K562 (cell line): Measurements from ENCODE around the gene CS. TPM values are rescaled to one million over a fixed set of nuclear protein-coding genes. Genes with fewer than 3 reads are reported as not detected.
A peak's percentile ranks its signal among the peaks of the same experiment; 100 is the strongest.

Experiments
- ATF1 ChIP-seq, 2 experiments: fragments of 450-650 bp in 1 of 2; IDR thresholded peaks; 2 replicates each; pipeline ENCODE4 v1.6.1; 2016; ENCODE audit warnings: missing compliant biosample characterization in 1 of 2, missing genetic modification characterization in 1 of 2
- ATF4 ChIP-seq: fragments of 450-650 bp; formaldehyde crosslinking; IDR thresholded peaks from 2 replicates; pipeline ENCODE4 v1.4.0; 2022; ENCODE audit warnings: mild to moderate bottlenecking, moderate library complexity
- CREM ChIP-seq: IDR thresholded peaks from 2 replicates; pipeline ENCODE4 v1.6.1; 2014; ENCODE audit warnings: antibody characterized with exemption, low read depth
- HNRNPLL ChIP-seq: fragments of 200-400 bp; formaldehyde crosslinking; IDR thresholded peaks from 2 replicates; pipeline ENCODE4 v1.6.1; 2017; ENCODE audit warnings: low read length, low read depth, mild to moderate bottlenecking; ENCODE audit not compliant: poor library complexity, severe bottlenecking
- HOXB6 ChIP-seq: fragments of 250-450 bp; sonication (Bioruptor Pico); IDR thresholded peaks from 2 replicates; pipeline ENCODE4 v1.5.1; 2022; ENCODE audit warnings: mild to moderate bottlenecking, borderline replicate concordance
- MAFF ChIP-seq: IDR thresholded peaks from 2 replicates; pipeline ENCODE4 v1.6.1; 2012; ENCODE audit warnings: low read length, improper control_type of control experiment
- MAZ ChIP-seq, 2 experiments: fragments of 450-650 bp in 1 of 2; sonication (generic) in 1 of 2; formaldehyde crosslinking; IDR thresholded peaks in 1 of 2; conservative IDR thresholded peaks in 1 of 2; 2 replicates each; pipeline versions ENCODE4 v1.4.0 to v1.5.0; 2020; ENCODE audit warnings: mild to moderate bottlenecking in 1 of 2, missing genetic modification reagents in 1 of 2
- MCM5 ChIP-seq: fragments of 450-650 bp; IDR thresholded peaks from 2 replicates; pipeline ENCODE4 v1.6.1; 2016; ENCODE audit warnings: low read depth
- MYBL2 ChIP-seq, 2 experiments: fragments of 450-650 bp in 1 of 2; sonication (generic) in 1 of 2; formaldehyde crosslinking in 1 of 2; IDR thresholded peaks; 2 replicates each; pipeline versions ENCODE4 v1.6.1 to v1.8.1; 2017 to 2022; ENCODE audit warnings: borderline replicate concordance in 1 of 2, inconsistent platforms in 1 of 2, low read depth in 1 of 2, mild to moderate bottlenecking in 1 of 2, missing genetic modification reagents in 1 of 2, moderate library complexity in 1 of 2
- POLR2A ChIP-seq: fragments of 450-650 bp; conservative IDR thresholded peaks from 2 replicates; pipeline ENCODE4 v1.6.1; 2016
- SRF ChIP-seq, 2 experiments: fragments of 250-450, 450-650 bp in 1 of 2; sonication (Bioruptor Pico) in 1 of 2; sonication (generic) in 1 of 2; formaldehyde crosslinking; IDR thresholded peaks; 2 replicates each; pipeline versions ENCODE4 v1.5.0 to v1.5.1; 2020 to 2022; ENCODE audit warnings: mild to moderate bottlenecking in 1 of 2, missing genetic modification reagents in 1 of 2
- ZNF318 ChIP-seq, 2 experiments: fragments of 450-650 bp; IDR thresholded peaks; 2 replicates each; pipeline ENCODE4 v1.6.1; 2016; ENCODE audit warnings: mild to moderate bottlenecking in 2 of 2, borderline replicate concordance in 1 of 2, low read depth in 1 of 2, moderate library complexity in 1 of 2
- polyA plus RNA-seq, 8 experiments: library from polyadenylated mRNA; depleted of rRNA in 4 of 8; stranded (reverse) in 5 of 8; unstranded in 3 of 8; fragments of >200 nt; fragmentation: Nextera tagmentation in 2 of 8; fragmentation: Illumina TruSeq in 1 of 8; extraction: Ambion mirVana in 2 of 8; extraction: Trizol in 1 of 8; gene quantifications; 2 replicates each; pipeline versions ENCODE4 v1.2.1 to v1.2.3, GENCODE V29; 2011 to 2014; ENCODE audit warnings: inconsistent platforms in 1 of 8, missing spikeins in 1 of 8
- total RNA-seq, 7 experiments: library from RNA; depleted of rRNA in 6 of 7; stranded (reverse); fragments of >200 nt in 6 of 7; fragmentation: Illumina TruSeq in 2 of 7; extraction: Trizol in 2 of 7; gene quantifications; 2 replicates each; pipeline versions ENCODE4 v1.2.1 to v1.2.3, GENCODE V29; 2011 to 2021; ENCODE audit warnings: low replicate concordance in 1 of 7
- TF ChIP-seq, protein P1 (sequence below): conservative IDR thresholded peaks from 2 replicates; pipeline ENCODE4 v1.6.1; 2011; ENCODE audit warnings: low read depth, mild to moderate bottlenecking, low read length; ENCODE audit not compliant: control insufficient read depth
- TF ChIP-seq, protein P2 (sequence below): sonication (generic); IDR thresholded peaks from 2 replicates; pipeline ENCODE4 v1.6.1; 2016

Gene CS
- total and polyA plus RNA-seq, 9 of the 15 experiments (the other 6 are each of a cell fraction or from before 2014, with no cell fraction given): 99.9 to 390 (median 149) TPM

DNA sequence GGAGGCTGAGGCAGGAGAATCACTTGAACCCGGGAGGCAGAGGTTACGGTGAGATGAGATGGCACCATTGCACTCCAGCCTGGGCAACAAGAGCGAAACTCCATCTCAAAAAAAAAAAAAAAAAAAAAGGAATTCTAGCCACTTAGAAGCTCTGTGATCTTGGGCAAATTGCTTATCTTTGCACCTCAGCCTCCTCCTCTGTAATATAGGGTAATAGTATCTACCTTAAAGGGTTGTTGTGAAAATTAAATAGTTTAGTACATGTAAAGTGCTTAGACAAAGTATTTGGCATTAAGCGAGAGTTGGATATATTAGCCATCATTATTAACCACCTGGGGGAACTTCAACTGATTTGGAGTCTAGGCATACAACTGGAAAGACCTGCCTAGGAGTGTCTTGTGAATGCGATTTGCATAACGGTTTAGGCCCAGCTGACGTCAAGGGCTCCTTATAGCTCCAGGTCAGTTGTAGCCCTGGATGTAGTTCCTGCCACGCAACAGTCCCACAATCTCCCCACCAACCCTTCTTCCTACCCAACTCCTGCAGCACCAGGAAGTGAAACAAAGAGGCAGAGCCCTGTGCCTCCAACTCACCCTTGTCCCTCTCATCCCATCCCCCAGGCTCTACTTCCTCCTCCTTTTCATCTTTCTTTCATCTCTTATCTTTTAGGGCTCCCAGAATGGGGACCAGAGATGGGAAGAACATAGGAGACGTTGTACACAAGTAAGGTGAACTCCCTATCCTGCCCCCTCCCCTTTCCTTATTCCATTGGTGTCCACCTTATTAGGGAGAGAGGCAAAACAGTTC lies 36.4 kb upstream of the CS start (continued):
- TF ChIP-seq, protein P1, sequence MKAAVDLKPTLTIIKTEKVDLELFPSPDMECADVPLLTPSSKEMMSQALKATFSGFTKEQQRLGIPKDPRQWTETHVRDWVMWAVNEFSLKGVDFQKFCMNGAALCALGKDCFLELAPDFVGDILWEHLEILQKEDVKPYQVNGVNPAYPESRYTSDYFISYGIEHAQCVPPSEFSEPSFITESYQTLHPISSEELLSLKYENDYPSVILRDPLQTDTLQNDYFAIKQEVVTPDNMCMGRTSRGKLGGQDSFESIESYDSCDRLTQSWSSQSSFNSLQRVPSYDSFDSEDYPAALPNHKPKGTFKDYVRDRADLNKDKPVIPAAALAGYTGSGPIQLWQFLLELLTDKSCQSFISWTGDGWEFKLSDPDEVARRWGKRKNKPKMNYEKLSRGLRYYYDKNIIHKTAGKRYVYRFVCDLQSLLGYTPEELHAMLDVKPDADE: no peak
- TF ChIP-seq, protein P2, sequence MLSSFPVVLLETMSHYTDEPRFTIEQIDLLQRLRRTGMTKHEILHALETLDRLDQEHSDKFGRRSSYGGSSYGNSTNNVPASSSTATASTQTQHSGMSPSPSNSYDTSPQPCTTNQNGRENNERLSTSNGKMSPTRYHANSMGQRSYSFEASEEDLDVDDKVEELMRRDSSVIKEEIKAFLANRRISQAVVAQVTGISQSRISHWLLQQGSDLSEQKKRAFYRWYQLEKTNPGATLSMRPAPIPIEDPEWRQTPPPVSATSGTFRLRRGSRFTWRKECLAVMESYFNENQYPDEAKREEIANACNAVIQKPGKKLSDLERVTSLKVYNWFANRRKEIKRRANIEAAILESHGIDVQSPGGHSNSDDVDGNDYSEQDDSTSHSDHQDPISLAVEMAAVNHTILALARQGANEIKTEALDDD: no peak; the same call in 1 of the 2 replicates
- TF ChIP-seq ATF4 (CRISPR knock-in tag): no peak
- peak in 1 of 2 experiments; percentile 53; a peak in 1 of 4 replicates for TF ChIP-seq ZNF318 (IDR thresholded peaks at IDR 0.05; ENCODE audit: borderline replicate concordance in 1 of 2, low read depth in 1 of 2)
- TF ChIP-seq CREM: peak; percentile 95
- no peak for TF ChIP-seq HOXB6 (CRISPR knock-in tag)
- no peak for TF ChIP-seq MAFF
- TF ChIP-seq SRF (CRISPR knock-in tag; IDR thresholded peaks at IDR 0.05): no peak; a peak in 1 of 4 replicates
- peak; percentile 78 for TF ChIP-seq POLR2A
- peak; percentile 84 for TF ChIP-seq MYBL2 (IDR thresholded peaks at IDR 0.05; ENCODE audit: low read depth)
- no peak for TF ChIP-seq MYBL2 (CRISPR knock-in tag; IDR thresholded peaks at IDR 0.05; ENCODE audit: borderline replicate concordance)
- TF ChIP-seq ATF1 (CRISPR knock-in tag; IDR thresholded peaks at IDR 0.05): no peak
- peak; percentile 94 for TF ChIP-seq ATF1 (tag; IDR thresholded peaks at IDR 0.05)
- TF ChIP-seq HNRNPLL: no peak
- TF ChIP-seq MAZ (CRISPR knock-in tag; conservative IDR thresholded peaks at IDR 0.05 in 1 of 2, IDR thresholded peaks at IDR 0.05 in 1 of 2): peak; percentile 60; a peak in 3 of 4 replicates
- no peak for TF ChIP-seq MCM5
